ENCODE results near the gene VAMP8. TPM values are rescaled to one million over a fixed set of nuclear protein-coding genes. Genes with fewer than 3 reads are reported as not detected.

The VAMP8 gene
- total RNA-seq, 1 experiment from 2014 or later = 3.4 TPM

Other genes starting within 250 kb of the VAMP8 start
- 38.2 and 41.5 TPM in 2 replicates for gene TGOLN2, start 249.6 kb upstream of the VAMP8 start, total RNA-seq (2014; rRNA removed; shearing (Covaris generic); ENCODE audit: low replicate concordance)
- 52.8 and 86.1 TPM in 2 replicates for gene RETSAT, start 223.1 kb upstream of the VAMP8 start, total RNA-seq (2014; rRNA removed; shearing (Covaris generic); ENCODE audit: low replicate concordance)
- gene ELMOD3, start 222.8 kb upstream of the VAMP8 start, total RNA-seq (2014; rRNA removed; shearing (Covaris generic); ENCODE audit: low replicate concordance) = 8.6 and 21.3 TPM in 2 replicates
- gene CAPG, start 167.2 kb upstream of the VAMP8 start, total RNA-seq (2014; rRNA removed; shearing (Covaris generic); ENCODE audit: low replicate concordance) = 429 and 545 TPM in 2 replicates
- gene SH2D6, start 158.9 kb upstream of the VAMP8 start, total RNA-seq (2014; rRNA removed; shearing (Covaris generic); ENCODE audit: low replicate concordance) = 0.44 TPM in 1 of 2 replicates, not detected in the other
- 56.5 and 59.5 TPM in 2 replicates for gene MAT2A, start 38.4 kb upstream of the VAMP8 start, total RNA-seq (2014; rRNA removed; shearing (Covaris generic); ENCODE audit: low replicate concordance)
- gene GGCX, start 16.1 kb upstream of the VAMP8 start, total RNA-seq (2014; rRNA removed; shearing (Covaris generic); ENCODE audit: low replicate concordance) = 61.5 and 69.2 TPM in 2 replicates
- gene VAMP5, start 6.8 kb downstream of the VAMP8 start, total RNA-seq (2014; rRNA removed; shearing (Covaris generic); ENCODE audit: low replicate concordance) = not detected in 2 replicates
- 166 and 213 TPM in 2 replicates for gene RNF181, start 18.2 kb downstream of the VAMP8 start, total RNA-seq (2014; rRNA removed; shearing (Covaris generic); ENCODE audit: low replicate concordance)
- 3.9 and 8.2 TPM in 2 replicates for gene TMEM150A, start 25.1 kb downstream of the VAMP8 start, total RNA-seq (2014; rRNA removed; shearing (Covaris generic); ENCODE audit: low replicate concordance)
- 37.0 and 60.7 TPM in 2 replicates for gene C2orf68, start 34.5 kb downstream of the VAMP8 start, total RNA-seq (2014; rRNA removed; shearing (Covaris generic); ENCODE audit: low replicate concordance)
- gene USP39, start 38.6 kb downstream of the VAMP8 start, total RNA-seq (2014; rRNA removed; shearing (Covaris generic); ENCODE audit: low replicate concordance) = 84.5 and 85.2 TPM in 2 replicates
- gene SFTPB, start 90.6 kb downstream of the VAMP8 start, total RNA-seq (2014; rRNA removed; shearing (Covaris generic); ENCODE audit: low replicate concordance) = not detected in 2 replicates
- gene GNLY, start 116.8 kb downstream of the VAMP8 start, total RNA-seq (2014; rRNA removed; shearing (Covaris generic); ENCODE audit: low replicate concordance) = not detected in 2 replicates
- gene ATOH8, start 176.4 kb downstream of the VAMP8 start, total RNA-seq (2014; rRNA removed; shearing (Covaris generic); ENCODE audit: low replicate concordance) = 7.5 and 12.9 TPM in 2 replicates